Activated CD4-positive, alpha-beta memory T cell treated with anti-CD3 and anti-CD28 coated beads, Interleukin-2, amount 10 ng/mL, durations not matched to agents 7 days and 5 days (primary cell): Measurements from ENCODE around the gene EIPR1. TPM values are rescaled to one million over a fixed set of nuclear protein-coding genes. Genes with fewer than 3 reads are reported as not detected.

Experiments used
- CTCF ChIA-PET: fragments of 350-600 bp; sonication (Branson Sonifier 250); formaldehyde crosslinking; loops from one replicate; lab custom pipeline; 2021; ENCODE audit warnings: antibody characterized with exemption, inconsistent platforms; lab: Charles Lee
- POLR2A ChIA-PET: fragments of 350-600 bp; sonication (Branson Sonifier 250); formaldehyde crosslinking; loops from one replicate; lab custom pipeline; 2021; ENCODE audit warnings: antibody characterized with exemption; lab: Charles Lee
- DNase-seq: peaks from one replicate; pipeline ENCODE4 v3.0.0-alpha.2; 2020
- H3K27ac Mint-ChIP-seq: one replicate; pipeline ENCODE4 v1.8.0; 2021; ENCODE audit warnings: mild to moderate bottlenecking, mixed read lengths
- H3K27me3 Mint-ChIP-seq: one replicate; pipeline ENCODE4 v1.8.0; 2021; ENCODE audit warnings: mixed read lengths
- H3K36me3 Mint-ChIP-seq: one replicate; pipeline ENCODE4 v1.8.0; 2021; ENCODE audit warnings: low read depth, mixed read lengths
- H3K4me1 Mint-ChIP-seq: one replicate; pipeline ENCODE4 v1.8.0; 2021; ENCODE audit warnings: mixed read lengths
- H3K4me3 Mint-ChIP-seq: one replicate; pipeline ENCODE4 v1.8.0; 2021; ENCODE audit warnings: mild to moderate bottlenecking, mixed read lengths
- H3K9me3 Mint-ChIP-seq: one replicate; pipeline ENCODE4 v1.8.0; 2021; ENCODE audit warnings: mixed read lengths
- total RNA-seq, 2 experiments: library from RNA; stranded (reverse); gene quantifications; one replicate each; pipeline ENCODE4 v1.2.3, GENCODE V29; 2021

The EIPR1 gene
- total RNA-seq, 2 experiments from 2014 or later, result 34.3 to 36.1 TPM

GRCh38 chr2:3168230-3168891 is 209.3 kb downstream of the EIPR1 start:
- no peak for DNase-seq
- no peak overlapping the region for H3K4me3 Mint-ChIP-seq
- H3K36me3 Mint-ChIP-seq, result peaks cover 16% of the 10 kb centered on the region
- ChIA-PET CTCF (no interaction called here), POLR2A (no interaction called here)
- H3K4me1 Mint-ChIP-seq, result no peaks in the 10 kb centered on the region
- no peak overlapping the region for H3K27ac Mint-ChIP-seq
- H3K9me3 Mint-ChIP-seq, result peaks cover 16% of the 10 kb centered on the region
- no peaks in the 10 kb centered on the region for H3K27me3 Mint-ChIP-seq

- CTCF ChIA-PET, result no interaction called here
- H3K27me3 Mint-ChIP-seq, result no peaks in the 10 kb centered on the region
- no peak for DNase-seq
- no peaks in the 10 kb centered on the region for H3K4me1 Mint-ChIP-seq
- H3K36me3 Mint-ChIP-seq, result peaks cover 13% of the 10 kb centered on the region
- POLR2A ChIA-PET, result no interaction called here
- H3K9me3 Mint-ChIP-seq, result peaks cover 21% of the 10 kb centered on the region
- H3K4me3 Mint-ChIP-seq, result no peak overlapping the region
- no peak overlapping the region for H3K27ac Mint-ChIP-seq
These were observed 214.2 kb downstream of the EIPR1 start for GRCh38 chr2:3163401-3163800.

DNA sequence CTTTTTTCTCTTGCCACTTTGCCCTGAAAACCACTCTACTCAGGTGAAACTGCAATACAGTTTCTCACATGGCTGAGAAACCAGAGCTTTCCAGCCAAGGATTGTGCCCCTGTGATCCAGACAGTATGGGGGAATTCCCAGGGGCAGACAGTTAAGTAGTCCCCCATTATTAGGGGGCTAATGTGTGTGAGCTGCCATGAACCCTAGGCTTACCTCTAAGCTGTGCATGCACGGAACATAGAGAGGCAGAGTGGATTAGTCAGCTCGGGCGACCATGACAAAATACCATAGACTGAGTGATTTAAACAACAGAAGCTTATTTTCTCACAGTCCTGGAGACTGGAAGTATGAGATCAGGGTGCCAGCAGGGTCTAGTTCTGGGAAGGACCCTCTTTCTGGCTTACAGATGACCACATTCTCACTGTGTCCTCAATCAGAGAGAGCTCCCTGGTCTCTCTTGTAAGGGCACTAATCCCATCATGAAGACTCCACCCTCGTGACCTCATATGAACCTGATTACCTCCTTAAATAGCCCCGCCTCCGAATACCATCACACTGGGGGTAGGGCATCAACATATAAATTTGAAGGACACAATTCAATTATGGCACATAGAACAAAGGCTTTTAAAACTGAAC is 215.1 kb downstream of the EIPR1 start:
- no peak for DNase-seq
- H3K9me3 Mint-ChIP-seq, result peaks cover 25% of the 10 kb centered on the region
- no peak overlapping the region for H3K27ac Mint-ChIP-seq
- CTCF ChIA-PET, result no interaction called here
- H3K4me3 Mint-ChIP-seq, result no peak overlapping the region
- no peaks in the 10 kb centered on the region for H3K27me3 Mint-ChIP-seq
- H3K4me1 Mint-ChIP-seq, result no peaks in the 10 kb centered on the region
- peaks cover 13% of the 10 kb centered on the region for H3K36me3 Mint-ChIP-seq
- POLR2A ChIA-PET, result no interaction called here

DNA sequence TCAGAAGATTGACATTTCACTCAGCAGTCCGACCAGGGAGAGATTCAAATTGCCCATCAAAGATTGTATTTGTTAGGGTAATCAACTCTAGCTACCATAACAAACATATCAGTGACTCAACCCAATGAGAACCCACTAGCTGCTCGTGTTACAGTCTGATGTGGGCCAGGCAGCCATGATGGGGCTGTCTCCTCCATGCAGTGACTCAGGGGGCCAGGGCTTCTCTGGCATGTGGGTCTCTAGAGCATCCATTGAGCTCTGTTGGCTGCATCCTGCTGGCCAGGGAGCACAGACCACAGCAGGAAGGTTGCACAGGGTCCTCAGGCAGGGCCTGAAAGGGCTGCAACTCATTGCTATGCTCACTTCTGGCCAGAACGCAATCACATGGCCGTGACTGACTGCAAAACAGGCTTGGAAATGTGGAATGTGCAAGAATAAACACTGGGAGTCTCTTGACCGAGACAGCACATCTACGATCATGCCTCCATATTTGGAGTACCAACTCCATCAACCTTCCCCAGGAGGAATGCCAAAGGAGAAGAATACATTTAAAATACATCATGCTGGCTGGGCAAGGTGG is 216.8 kb downstream of the EIPR1 start:
- H3K36me3 Mint-ChIP-seq, result peaks cover 9% of the 10 kb centered on the region
- ChIA-PET CTCF (no interaction called here), POLR2A (no interaction called here)
- H3K27me3 Mint-ChIP-seq, result no peaks in the 10 kb centered on the region
- H3K4me3 Mint-ChIP-seq, result no peak overlapping the region
- no peak for DNase-seq
- no peaks in the 10 kb centered on the region for H3K4me1 Mint-ChIP-seq
- no peak overlapping the region for H3K27ac Mint-ChIP-seq
- peaks cover 25% of the 10 kb centered on the region for H3K9me3 Mint-ChIP-seq

GRCh38 chr2:3159782-3160545 is 217.7 kb downstream of the EIPR1 start:
- H3K4me1 Mint-ChIP-seq, result no peaks in the 10 kb centered on the region
- peaks cover 9% of the 10 kb centered on the region for H3K36me3 Mint-ChIP-seq
- H3K4me3 Mint-ChIP-seq, result no peak overlapping the region
- no peak for DNase-seq
- no peak overlapping the region for H3K27ac Mint-ChIP-seq
- ChIA-PET CTCF (no interaction called here), POLR2A (no interaction called here)
- H3K27me3 Mint-ChIP-seq, result no peaks in the 10 kb centered on the region
- H3K9me3 Mint-ChIP-seq, result peaks cover 19% of the 10 kb centered on the region

DNA sequence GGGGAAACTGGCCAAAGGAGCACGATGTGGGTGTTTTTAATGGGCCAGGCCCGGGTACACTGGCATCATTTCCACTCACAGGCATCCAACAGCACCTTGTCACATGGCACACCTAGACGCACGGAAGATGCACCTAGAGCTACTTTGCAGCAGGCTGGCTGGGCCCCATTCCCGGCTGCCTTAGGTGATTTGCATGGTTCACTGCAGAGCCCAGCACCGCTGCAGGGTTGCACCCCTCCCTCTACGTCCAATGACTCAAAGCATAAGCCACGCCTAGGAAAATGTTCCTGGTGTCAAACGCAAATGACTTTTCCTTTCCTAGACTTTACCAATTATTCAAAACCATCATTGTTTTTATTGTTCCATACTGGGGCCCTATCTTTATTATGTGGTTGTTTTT is 222.9 kb downstream of the EIPR1 start:
- Mint-ChIP-seq H3K27me3 (no peaks in the 10 kb centered on the region), H3K36me3 (peaks cover 9% of the 10 kb centered on the region), H3K27ac (no peak overlapping the region), H3K4me1 (no peaks in the 10 kb centered on the region), H3K4me3 (no peak overlapping the region), H3K9me3 (peaks cover 17% of the 10 kb centered on the region)
- POLR2A ChIA-PET, result no interaction called here
- CTCF ChIA-PET, result no interaction called here
- DNase-seq, result no peak

DNA sequence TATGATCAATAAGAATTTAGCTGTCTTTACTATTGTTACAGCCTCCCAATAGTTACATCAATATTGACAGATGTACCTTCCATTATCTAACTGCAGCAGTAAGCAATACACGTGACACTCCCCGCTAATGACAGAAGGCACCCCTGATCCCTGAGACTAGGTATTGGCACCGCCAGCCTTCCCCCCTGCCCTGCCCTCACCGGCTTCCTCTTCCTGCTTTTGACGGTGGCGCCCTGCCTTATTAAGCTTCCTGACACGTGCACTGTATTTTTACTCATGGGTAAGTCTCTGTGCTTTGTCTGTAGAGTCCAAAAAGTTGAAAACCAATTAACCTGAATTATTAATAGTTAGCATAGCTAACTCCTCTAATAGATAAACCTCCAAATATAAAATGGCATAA is 223.5 kb downstream of the EIPR1 start:
- no peak for DNase-seq
- H3K36me3 Mint-ChIP-seq, result peaks cover 9% of the 10 kb centered on the region
- H3K27ac Mint-ChIP-seq, result no peak overlapping the region
- peaks cover 17% of the 10 kb centered on the region for H3K9me3 Mint-ChIP-seq
- POLR2A ChIA-PET, result no interaction called here
- no peak overlapping the region for H3K4me3 Mint-ChIP-seq
- CTCF ChIA-PET, result no interaction called here
- H3K27me3 Mint-ChIP-seq, result no peaks in the 10 kb centered on the region
- no peaks in the 10 kb centered on the region for H3K4me1 Mint-ChIP-seq

GRCh38 chr2:3151153-3151918 is 226.3 kb downstream of the EIPR1 start:
- Mint-ChIP-seq H3K9me3 (peaks cover 12% of the 10 kb centered on the region), H3K4me3 (no peak overlapping the region), H3K27ac (no peak overlapping the region), H3K36me3 (peaks cover 9% of the 10 kb centered on the region), H3K4me1 (no peaks in the 10 kb centered on the region), H3K27me3 (no peaks in the 10 kb centered on the region)
- POLR2A ChIA-PET, result no interaction called here
- CTCF ChIA-PET, result no interaction called here
- no peak for DNase-seq

DNA sequence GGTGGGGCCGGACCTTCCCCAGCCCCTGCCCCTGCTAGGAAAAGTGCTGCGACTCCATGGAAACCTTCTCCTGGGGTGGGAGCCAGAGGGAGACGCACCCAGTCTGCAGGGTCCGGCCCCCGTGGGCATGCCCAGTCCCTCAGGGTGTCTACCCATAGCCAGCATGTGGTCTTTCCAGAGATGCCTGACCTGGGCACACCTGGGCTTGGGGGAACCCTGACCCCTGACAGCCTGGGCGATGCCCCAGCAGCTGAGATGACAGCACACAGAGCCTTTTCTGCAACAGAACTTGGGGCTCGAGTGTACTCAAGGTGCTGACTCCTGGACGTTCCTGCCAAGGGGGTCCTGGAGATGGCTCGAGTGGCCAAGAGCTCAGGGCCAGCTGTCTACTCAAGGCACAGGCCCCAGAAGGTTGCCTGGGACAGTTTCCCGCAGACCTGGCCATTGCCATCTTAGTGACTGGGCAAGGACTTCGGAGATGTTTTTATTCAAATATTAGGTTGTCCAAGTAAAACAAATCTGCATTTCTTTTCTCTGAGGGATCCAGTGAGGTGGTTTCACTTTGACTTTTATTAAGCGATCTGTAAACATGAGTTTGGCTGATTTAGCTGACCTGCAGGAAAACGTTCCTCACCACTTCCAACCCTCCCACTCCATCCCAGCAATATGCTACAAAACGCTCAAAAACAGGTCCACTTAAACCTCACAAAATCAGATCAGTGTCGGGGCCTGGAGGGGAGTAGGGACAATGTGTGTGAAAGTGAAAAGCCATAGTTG is 228.0 kb downstream of the EIPR1 start:
- no peak for DNase-seq
- Mint-ChIP-seq H3K4me3 (no peak overlapping the region), H3K27me3 (no peaks in the 10 kb centered on the region), H3K4me1 (no peaks in the 10 kb centered on the region), H3K9me3 (peaks cover 12% of the 10 kb centered on the region), H3K27ac (no peak overlapping the region), H3K36me3 (peaks cover 9% of the 10 kb centered on the region)
- ChIA-PET POLR2A (no interaction called here), CTCF (no interaction called here)

- Mint-ChIP-seq H3K4me1 (no peaks in the 10 kb centered on the region), H3K36me3 (peaks cover 9% of the 10 kb centered on the region), H3K27ac (no peak overlapping the region), H3K27me3 (no peaks in the 10 kb centered on the region), H3K4me3 (no peak overlapping the region), H3K9me3 (peaks cover 12% of the 10 kb centered on the region)
- DNase-seq, result no peak
- ChIA-PET POLR2A (no interaction called here), CTCF (no interaction called here)
These were observed 228.9 kb downstream of the EIPR1 start for GRCh38 chr2:3148716-3149115.

DNA sequence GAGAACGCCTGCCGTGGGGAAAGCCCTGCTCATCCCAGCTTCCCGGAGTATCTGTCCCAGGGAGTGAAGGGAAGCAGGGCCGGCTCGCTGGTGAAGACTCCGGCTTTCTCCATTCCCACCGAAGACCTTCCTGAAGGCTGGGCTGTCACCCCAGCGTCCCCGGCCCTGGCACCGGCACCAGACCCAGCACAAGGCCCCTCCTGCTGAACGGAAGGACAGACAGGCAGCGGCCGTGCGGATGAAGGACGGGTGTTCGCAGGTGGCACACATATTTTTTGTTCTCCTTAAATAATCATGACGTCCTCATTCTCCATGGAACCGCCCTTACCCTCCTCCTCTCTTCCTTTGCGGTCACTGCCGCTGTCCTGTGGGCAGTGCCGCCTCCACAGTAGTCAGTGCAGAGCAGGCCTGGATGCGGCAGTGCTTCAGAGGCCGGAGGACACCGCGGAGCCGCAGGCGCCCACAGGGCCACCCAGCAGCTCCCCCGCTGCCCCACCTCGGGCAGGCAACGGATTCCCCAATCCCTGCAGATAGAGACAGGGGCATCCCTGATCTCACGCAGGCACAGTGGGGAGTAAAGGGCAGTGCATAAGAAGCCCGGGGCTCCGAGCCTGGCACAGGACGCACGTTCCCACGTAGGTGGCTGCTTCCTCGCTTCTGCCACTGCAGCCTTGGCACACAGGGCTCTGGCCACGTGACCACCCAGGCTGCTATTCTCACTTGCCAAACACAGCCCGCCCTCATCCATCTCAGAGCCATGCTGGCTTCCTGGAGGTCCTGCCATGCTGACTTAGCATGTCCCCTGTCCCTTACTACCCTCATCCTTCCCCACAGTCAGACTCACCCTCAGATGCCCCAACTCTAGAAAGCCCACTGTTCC is 229.7 kb downstream of the EIPR1 start:
- ChIA-PET CTCF (no interaction called here), POLR2A (no interaction called here)
- Mint-ChIP-seq H3K9me3 (peaks cover 12% of the 10 kb centered on the region), H3K27me3 (no peaks in the 10 kb centered on the region), H3K4me1 (no peaks in the 10 kb centered on the region), H3K27ac (no peak overlapping the region), H3K36me3 (peaks cover 9% of the 10 kb centered on the region), H3K4me3 (no peak overlapping the region)
- no peak for DNase-seq
